ENCODE measurements around the gene ANAPC13.

DNA sequence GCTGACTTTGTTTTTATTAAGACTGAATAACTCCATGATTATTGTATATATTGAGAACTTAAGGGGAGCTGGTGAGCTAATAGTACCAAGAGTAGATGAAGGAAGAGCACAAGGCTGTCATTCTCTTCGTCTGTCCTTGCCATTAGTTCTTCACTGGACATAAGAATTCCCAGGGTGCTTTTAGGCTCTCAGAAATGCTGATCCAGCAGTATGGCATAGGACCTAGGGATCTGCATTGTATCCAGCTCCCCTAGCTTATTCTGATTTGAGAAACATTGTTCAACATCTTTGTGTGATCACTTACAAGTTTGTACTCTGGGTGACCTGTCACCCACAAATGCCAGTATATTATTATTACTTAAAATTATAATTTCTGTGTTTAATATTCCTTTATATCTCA is 47.7 kb upstream of the ANAPC13 start:
- TF ChIP-seq, protein P1, sequence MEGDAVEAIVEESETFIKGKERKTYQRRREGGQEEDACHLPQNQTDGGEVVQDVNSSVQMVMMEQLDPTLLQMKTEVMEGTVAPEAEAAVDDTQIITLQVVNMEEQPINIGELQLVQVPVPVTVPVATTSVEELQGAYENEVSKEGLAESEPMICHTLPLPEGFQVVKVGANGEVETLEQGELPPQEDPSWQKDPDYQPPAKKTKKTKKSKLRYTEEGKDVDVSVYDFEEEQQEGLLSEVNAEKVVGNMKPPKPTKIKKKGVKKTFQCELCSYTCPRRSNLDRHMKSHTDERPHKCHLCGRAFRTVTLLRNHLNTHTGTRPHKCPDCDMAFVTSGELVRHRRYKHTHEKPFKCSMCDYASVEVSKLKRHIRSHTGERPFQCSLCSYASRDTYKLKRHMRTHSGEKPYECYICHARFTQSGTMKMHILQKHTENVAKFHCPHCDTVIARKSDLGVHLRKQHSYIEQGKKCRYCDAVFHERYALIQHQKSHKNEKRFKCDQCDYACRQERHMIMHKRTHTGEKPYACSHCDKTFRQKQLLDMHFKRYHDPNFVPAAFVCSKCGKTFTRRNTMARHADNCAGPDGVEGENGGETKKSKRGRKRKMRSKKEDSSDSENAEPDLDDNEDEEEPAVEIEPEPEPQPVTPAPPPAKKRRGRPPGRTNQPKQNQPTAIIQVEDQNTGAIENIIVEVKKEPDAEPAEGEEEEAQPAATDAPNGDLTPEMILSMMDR (conservative IDR thresholded peaks at IDR 0.05) = no peak
- no peak for TF ChIP-seq ZFX (IDR thresholded peaks at IDR 0.05)
